H9 (cell line): ENCODE results near the gene ZNF385B. TPM values are rescaled to one million over a fixed set of nuclear protein-coding genes. Genes with fewer than 3 reads are reported as not detected.

ENCODE experiments used
- DNase-seq: peaks from one replicate; pipeline ENCODE4 v3.0.0-alpha.2; 2017
- H2AFZ ChIP-seq: one replicate; pipeline ENCODE4 v1.6.1; 2013; ENCODE audit warnings: mild to moderate bottlenecking, low read length, control low read depth, moderate library complexity
- H2AK5ac ChIP-seq: 2 replicates; pipeline ENCODE4 v1.6.1; 2013; ENCODE audit warnings: low read length, control low read depth, mixed read lengths; ENCODE audit not compliant: insufficient read length
- H2BK120ac ChIP-seq: one replicate; pipeline ENCODE4 v1.6.1; 2013; ENCODE audit warnings: low read depth, mild to moderate bottlenecking, low read length, control low read depth, inconsistent platforms; ENCODE audit not compliant: poor library complexity, severe bottlenecking
- H2BK12ac ChIP-seq: 2 replicates; pipeline ENCODE4 v1.6.1; 2013; ENCODE audit warnings: low read length, control low read depth, mixed read lengths, low read depth; ENCODE audit not compliant: insufficient read length
- H2BK15ac ChIP-seq: 2 replicates; pipeline ENCODE4 v1.6.1; 2013; ENCODE audit warnings: low read depth, low read length, control low read depth
- H2BK20ac ChIP-seq: one replicate; pipeline ENCODE4 v1.6.1; 2013; ENCODE audit warnings: low read depth, mild to moderate bottlenecking, low read length, control low read depth, inconsistent platforms; ENCODE audit not compliant: poor library complexity, severe bottlenecking
- H2BK5ac ChIP-seq: 2 replicates; pipeline ENCODE4 v1.6.1; 2013; ENCODE audit warnings: low read length, control low read depth, mixed read lengths; ENCODE audit not compliant: insufficient read length
- H3K14ac ChIP-seq: 2 replicates; pipeline ENCODE4 v1.6.1; 2013; ENCODE audit warnings: low read length, control low read depth; ENCODE audit not compliant: insufficient read depth
- H3K18ac ChIP-seq: 2 replicates; pipeline ENCODE4 v1.6.1; 2013; ENCODE audit warnings: low read depth, mild to moderate bottlenecking, mixed read lengths, low read length, control low read depth; ENCODE audit not compliant: insufficient read length
- H3K23ac ChIP-seq: 2 replicates; pipeline ENCODE4 v1.6.1; 2013; ENCODE audit warnings: low read length, control low read depth, mixed read lengths, low read depth; ENCODE audit not compliant: insufficient read length
- H3K23me2 ChIP-seq: 2 replicates; pipeline ENCODE4 v1.6.1; 2013; ENCODE audit warnings: low read depth, mild to moderate bottlenecking, mixed read lengths, low read length, control low read depth; ENCODE audit not compliant: insufficient read length, poor library complexity, severe bottlenecking
- H3K27ac ChIP-seq: 2 replicates; pipeline ENCODE4 v1.5.1; 2013; ENCODE audit warnings: low read length, control low read depth, mixed read lengths, low read depth; ENCODE audit not compliant: insufficient read length
- H3K27me3 ChIP-seq: 2 replicates; pipeline ENCODE4 v1.6.1; 2013; ENCODE audit warnings: low read length, control low read depth, inconsistent platforms; ENCODE audit not compliant: insufficient read depth
- H3K4ac ChIP-seq: 2 replicates; pipeline ENCODE4 v1.6.1; 2013; ENCODE audit warnings: low read depth, mild to moderate bottlenecking, control low read depth, inconsistent platforms, low read length, moderate library complexity
- H3K4me1 ChIP-seq: 2 replicates; pipeline ENCODE4 v1.6.1; 2013; ENCODE audit warnings: low read length, control low read depth, inconsistent platforms; ENCODE audit not compliant: insufficient read depth
- H3K4me2 ChIP-seq: 2 replicates; pipeline ENCODE4 v1.6.1; 2013; ENCODE audit warnings: low read length, control low read depth, mixed read lengths; ENCODE audit not compliant: insufficient read length, insufficient read depth
- H3K56ac ChIP-seq: 2 replicates; pipeline ENCODE4 v1.6.1; 2013; ENCODE audit warnings: low read depth, mild to moderate bottlenecking, mixed read lengths, low read length, control low read depth; ENCODE audit not compliant: insufficient read length
- H3K79me1 ChIP-seq: 2 replicates; pipeline ENCODE4 v1.6.1; 2013; ENCODE audit warnings: low read depth, mild to moderate bottlenecking, moderate library complexity, low read length, control low read depth, inconsistent platforms; ENCODE audit not compliant: insufficient read depth, poor library complexity, severe bottlenecking
- H3K79me2 ChIP-seq: 2 replicates; pipeline ENCODE4 v1.6.1; 2013; ENCODE audit warnings: low read length, control low read depth, inconsistent platforms; ENCODE audit not compliant: insufficient read depth
- H3K9ac ChIP-seq: 2 replicates; pipeline ENCODE4 v1.6.1; 2013; ENCODE audit warnings: low read length, control low read depth, mixed read lengths; ENCODE audit not compliant: insufficient read length; ENCODE audit errors: extremely low read depth
- H3K9me3 ChIP-seq: one replicate; pipeline ENCODE4 v1.6.1; 2013; ENCODE audit warnings: low read depth, low read length, inconsistent platforms; ENCODE audit not compliant: control insufficient read depth
- H3T11ph ChIP-seq: one replicate; pipeline ENCODE4 v1.6.1; 2013; ENCODE audit warnings: mild to moderate bottlenecking, low read length, control low read depth, inconsistent platforms
- H4K20me1 ChIP-seq: one replicate; pipeline ENCODE4 v1.6.1; 2013; ENCODE audit not compliant: control insufficient read depth, insufficient read length, insufficient read depth
- H4K5ac ChIP-seq: 2 replicates; pipeline ENCODE4 v1.6.1; 2013; ENCODE audit warnings: low read depth, mild to moderate bottlenecking, mixed read lengths, low read length, control low read depth; ENCODE audit not compliant: insufficient read length
- H4K8ac ChIP-seq: replicated peaks from 2 replicates; pipeline ENCODE4 v1.6.1; 2013; ENCODE audit warnings: low read length, control low read depth, mixed read lengths, low read depth; ENCODE audit not compliant: insufficient read length
- H4K91ac ChIP-seq: 2 replicates; pipeline ENCODE4 v1.6.1; 2013; ENCODE audit warnings: low read depth, mild to moderate bottlenecking, moderate library complexity, mixed read lengths, low read length, control low read depth; ENCODE audit not compliant: insufficient read length
- H3K27ac Mint-ChIP-seq, 3 experiments: 2 replicates in 2 of 3; 3 replicates in 1 of 3; pipeline ENCODE4 v1.8.0; 2020 to 2021; ENCODE audit warnings: mixed read lengths in 3 of 3, mild to moderate bottlenecking in 1 of 3, moderate library complexity in 1 of 3
- H3K27me3 Mint-ChIP-seq: 2 replicates; pipeline ENCODE4 v1.8.0; 2021; ENCODE audit warnings: low read depth, mild to moderate bottlenecking, moderate library complexity, mixed read lengths
- H3K36me3 Mint-ChIP-seq, 3 experiments: 2 replicates in 2 of 3; 3 replicates in 1 of 3; pipeline ENCODE4 v1.8.0; 2020 to 2021; ENCODE audit warnings: low read depth in 3 of 3, mixed read lengths in 3 of 3; ENCODE audit not compliant: insufficient read depth in 1 of 3
- H3K4me1 Mint-ChIP-seq, 2 experiments: 2 replicates each; pipeline ENCODE4 v1.8.0; 2020; ENCODE audit warnings: mixed read lengths in 2 of 2
- H3K4me3 Mint-ChIP-seq, 2 experiments: 2 replicates in 1 of 2; 3 replicates in 1 of 2; pipeline ENCODE4 v1.8.0; 2020 to 2021; ENCODE audit warnings: mild to moderate bottlenecking in 2 of 2, mixed read lengths in 2 of 2, moderate library complexity in 1 of 2
- H3K9me3 Mint-ChIP-seq, 2 experiments: 2 replicates in 1 of 2; 3 replicates in 1 of 2; pipeline ENCODE4 v1.8.0; 2020; ENCODE audit warnings: mild to moderate bottlenecking in 2 of 2, mixed read lengths in 2 of 2, moderate library complexity in 1 of 2
- CTCF ChIP-seq: fragments of 200-600 bp; sonication (generic); conservative IDR thresholded peaks from 3 replicates; pipeline ENCODE4 v1.8.0; 2021; ENCODE audit warnings: antibody characterized with exemption, mild to moderate bottlenecking
- WGBS: extraction: QIAGEN DNeasy Blood & Tissue Kit; methylation state at CpG from one replicate; pipeline ENCODE4 v1.1.7; 2013; ENCODE audit warnings: missing lambda C conversion rate, low lambda C conversion rate, mixed read lengths; ENCODE audit not compliant: insufficient read length; ENCODE audit errors: extremely low coverage; 5-methylcytosine and 5-hydroxymethylcytosine counted together
- total RNA-seq: library from RNA; stranded (reverse); gene quantifications from 2 replicates; pipeline ENCODE4 v1.2.1, GENCODE V29; 2021

The ZNF385B gene
- total RNA-seq, 1 experiment from 2014 or later = 2.1 TPM

GRCh38 chr2:179626261-179626660, 235.2 kb downstream of the ZNF385B start:
- Histone ChIP-seq H2BK5ac (no peak overlapping the region), H3K4me2 (no peak overlapping the region), H2BK12ac (no peak overlapping the region), H3T11ph (no peak overlapping the region), H3K56ac (no peak overlapping the region), H3K4ac (no peak overlapping the region), H3K79me1 (no peaks in the 10 kb centered on the region), H3K14ac (no peak overlapping the region), H4K5ac (no peak overlapping the region), H3K9me3 (no peaks in the 10 kb centered on the region), H3K27ac (no peak overlapping the region), H4K8ac (no peak overlapping the region), H3K18ac (no peak overlapping the region), H3K79me2 (no peaks in the 10 kb centered on the region; the same call in 1 of the 2 replicates), H2AFZ (no peak overlapping the region), H2BK15ac (no peak overlapping the region), H3K23me2 (no peaks in the 10 kb centered on the region), H3K9ac (no peak overlapping the region), H3K4me1 (no peaks in the 10 kb centered on the region), H2BK120ac (no peak overlapping the region), H4K91ac (no peak overlapping the region), H3K27me3 (no peaks in the 10 kb centered on the region), H2BK20ac (no peak overlapping the region), H2AK5ac (no peak overlapping the region), H3K23ac (no peak overlapping the region), H4K20me1 (no peaks in the 10 kb centered on the region)
- H3K36me3 Mint-ChIP-seq = no peaks in the 10 kb centered on the region
- TF ChIP-seq CTCF = no peak
- no peak for DNase-seq
- no peaks in the 10 kb centered on the region for H3K27me3 Mint-ChIP-seq
- no peak overlapping the region for H3K27ac Mint-ChIP-seq
- peaks cover 0 to 3% of the 10 kb centered on the region in 2 experiments; a peak in 3 of 4 replicates for H3K4me1 Mint-ChIP-seq
- H3K9me3 Mint-ChIP-seq = no peaks in the 10 kb centered on the region
- no CpG with 5 or more reads among the region's 2 CpGs for WGBS
- no peak overlapping the region for H3K4me3 Mint-ChIP-seq
